ENCODE results near the gene TPPP.

GRCh38 chr5:660491-661030, 32.6 kb downstream of the TPPP start:
- no peak for TF ChIP-seq POLR2A (IDR thresholded peaks at IDR 0.05)
- no peak for TF ChIP-seq CTCF (IDR thresholded peaks at IDR 0.05)
